Inflammatory macrophage (primary cell): ENCODE data around the gene FARS2.

Experiments
- DNase-seq, 2 donors: peaks; one replicate each; pipeline ENCODE4 v3.0.0-alpha.2; 2020 to 2022

FARS2 gene

GRCh38 chr6:5510331-5511133, 249.2 kb downstream of the FARS2 start:
- no peak for DNase-seq

GRCh38 chr6:5511954-5512353, 250.6 kb downstream of the FARS2 start:
- no peak for DNase-seq

- no peak for DNase-seq
Observed at GRCh38 chr6:5512422-5512821, 251.1 kb downstream of the FARS2 start.

- no peak for DNase-seq
Observed at GRCh38 chr6:5513408-5513807, 252.1 kb downstream of the FARS2 start.

- DNase-seq = no peak
Observed at GRCh38 chr6:5514353-5514752, 253.0 kb downstream of the FARS2 start.

GRCh38 chr6:5515200-5515599, 253.9 kb downstream of the FARS2 start:
- no peak for DNase-seq

GRCh38 chr6:5516036-5516435, 254.7 kb downstream of the FARS2 start:
- no peak for DNase-seq

GRCh38 chr6:5517796-5518195, 256.5 kb downstream of the FARS2 start:
- no peak for DNase-seq

GRCh38 chr6:5518936-5519491, 257.7 kb downstream of the FARS2 start:
- DNase-seq = no peak

GRCh38 chr6:5520796-5521195, 259.5 kb downstream of the FARS2 start:
- DNase-seq = no peak

- no peak for DNase-seq
Observed at GRCh38 chr6:5521322-5521721, 260.0 kb downstream of the FARS2 start.

GRCh38 chr6:5522147-5522546, 260.8 kb downstream of the FARS2 start:
- DNase-seq = no peak

- peak in 1 of 2 donors; percentile 4 for DNase-seq
Observed at GRCh38 chr6:5524110-5524509, 262.8 kb downstream of the FARS2 start.

GRCh38 chr6:5525209-5525608, 263.9 kb downstream of the FARS2 start:
- DNase-seq = peak in 1 of 2 donors; percentile 17

- DNase-seq = no peak
Observed at GRCh38 chr6:5529015-5529414, 267.7 kb downstream of the FARS2 start.

GRCh38 chr6:5529733-5530132, 268.4 kb downstream of the FARS2 start:
- DNase-seq = no peak

- no peak for DNase-seq
Observed at GRCh38 chr6:5531161-5531560, 269.8 kb downstream of the FARS2 start.

GRCh38 chr6:5531853-5532375, 270.6 kb downstream of the FARS2 start:
- peak in 1 of 2 donors; percentile 15 for DNase-seq

- DNase-seq = no peak
Observed at GRCh38 chr6:5532941-5533340, 271.6 kb downstream of the FARS2 start.

GRCh38 chr6:5534643-5535042, 273.3 kb downstream of the FARS2 start:
- DNase-seq = no peak

GRCh38 chr6:5536644-5537043, 275.3 kb downstream of the FARS2 start:
- no peak for DNase-seq

GRCh38 chr6:5537132-5537531, 275.8 kb downstream of the FARS2 start:
- no peak for DNase-seq

- no peak for DNase-seq
Observed at GRCh38 chr6:5537967-5538366, 276.7 kb downstream of the FARS2 start.

- no peak for DNase-seq
Observed at GRCh38 chr6:5540370-5540769, 279.1 kb downstream of the FARS2 start.
